GM12878 (cell line): ENCODE data around the gene ZBED3. TPM values are rescaled to one million over a fixed set of nuclear protein-coding genes. Genes with fewer than 3 reads are reported as not detected.

Experiments used
- CBX5 ChIP-seq: sonication (generic); IDR thresholded peaks from 2 replicates; pipeline ENCODE4 v1.6.1; 2016; ENCODE audit warnings: low read depth, moderate library complexity, mild to moderate bottlenecking, inconsistent platforms
- CUX1 ChIP-seq: IDR thresholded peaks from 2 replicates; pipeline ENCODE4 v1.6.1; 2012; ENCODE audit warnings: improper control_type of control experiment, low read depth, low read length; ENCODE audit not compliant: insufficient replicate concordance
- FOXM1 ChIP-seq: IDR thresholded peaks from 2 replicates; pipeline ENCODE4 v1.6.1; 2012; ENCODE audit warnings: low read depth, mild to moderate bottlenecking, inconsistent platforms, low read length, moderate library complexity
- POU2F2 ChIP-seq: IDR thresholded peaks from 3 replicates; pipeline ENCODE4 v1.6.1; 2011; ENCODE audit warnings: low read depth, mild to moderate bottlenecking, low read length, borderline replicate concordance
- RB1 ChIP-seq: fragments of 450-650 bp; formaldehyde crosslinking; IDR thresholded peaks from 2 replicates; pipeline ENCODE4 v1.6.1; 2017; ENCODE audit warnings: mild to moderate bottlenecking, borderline replicate concordance
- polyA plus RNA-seq, 11 experiments: library from polyadenylated mRNA; depleted of rRNA in 4 of 11; unstranded in 6 of 11; stranded (reverse) in 5 of 11; fragments of >200 nt; fragmentation: Nextera tagmentation in 4 of 11; fragmentation: Illumina TruSeq in 1 of 11; extraction: Ambion mirVana in 4 of 11; extraction: Trizol in 1 of 11; gene quantifications; 1 replicate in 1 of 11; 2 replicates in 10 of 11; pipeline versions ENCODE4 v1.2.1 to v1.2.3, GENCODE V29; 2011 to 2016; ENCODE audit warnings: inconsistent platforms in 2 of 11, missing spikeins in 2 of 11, low read depth in 1 of 11
- total RNA-seq, 4 experiments: library from RNA; depleted of rRNA in 3 of 4; stranded (reverse); fragments of >200 nt in 3 of 4; fragmentation: Illumina TruSeq in 1 of 4; extraction: Trizol in 1 of 4; gene quantifications; 2 replicates each; pipeline versions ENCODE4 v1.2.1 to v1.2.3, GENCODE V29; 2013 to 2021

ZBED3 gene
- total and polyA plus RNA-seq, 10 of the 15 experiments (the other 5 are each of a cell fraction or from before 2014, with no cell fraction given), result 1.0 to 16.9 (median 2.5) TPM

- TF ChIP-seq CUX1, result no peak
- TF ChIP-seq RB1, result peak; percentile 45; the same call in 1 of the 2 replicates
- TF ChIP-seq POU2F2, result no peak; the same call in 1 of the 3 replicates
- no peak for TF ChIP-seq FOXM1
- no peak; the same call in 1 of the 2 replicates for TF ChIP-seq CBX5
- TF ChIP-seq, all 136 proteins: peak for 44
Observed at GRCh38 chr5:77030097-77031071, 56.7 kb downstream of the ZBED3 start, which contains the start of gene AGGF1 (continued).
